C4-2B (cell line): ENCODE data around the gene ZMYND10.

Experiments used
- CTCF ChIP-seq: fragments of 450-650 bp; conservative IDR thresholded peaks from 2 replicates; pipeline ENCODE4 v1.5.1; 2017; ENCODE audit warnings: mild to moderate bottlenecking
- ZFX ChIP-seq: fragments of 450-650 bp; IDR thresholded peaks from 2 replicates; pipeline ENCODE4 v1.6.1; 2017

DNA sequence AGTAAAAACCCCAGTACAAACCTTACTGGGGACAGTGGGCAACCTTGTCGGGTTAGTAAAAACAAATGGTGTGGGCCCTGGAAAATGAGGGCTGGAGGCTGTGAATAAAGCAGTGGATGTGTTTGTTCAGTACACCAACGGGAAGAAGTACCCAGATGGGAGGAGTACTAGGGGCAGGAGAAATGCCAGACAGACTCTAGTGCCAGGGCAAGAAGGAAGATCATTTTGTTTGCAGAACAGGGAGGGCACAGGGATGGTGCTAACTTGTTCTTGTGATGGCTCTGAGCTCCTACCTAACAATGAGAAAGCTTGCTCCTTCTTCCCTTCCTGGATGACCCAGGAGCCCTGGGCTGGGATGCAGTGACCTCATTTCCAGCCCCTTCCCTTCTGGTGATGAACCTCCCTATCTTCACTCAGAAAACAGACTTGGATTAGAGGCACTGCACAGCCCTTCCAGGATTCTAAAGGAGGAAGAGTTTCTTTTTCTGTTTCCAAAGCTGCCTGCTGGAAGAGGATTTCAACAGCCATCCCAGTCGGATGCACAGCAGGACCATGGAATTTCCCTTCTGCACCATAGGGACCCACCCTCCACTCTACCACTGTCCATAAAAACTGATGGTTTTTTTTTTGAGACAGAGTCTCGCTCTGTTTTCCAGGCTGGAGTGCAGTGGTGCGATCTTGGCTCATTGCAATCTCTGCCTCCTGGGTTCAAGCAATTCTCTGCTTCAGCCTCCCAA, 11.0 kb downstream of the ZMYND10 start:
- TF ChIP-seq CTCF (no peak), ZFX (no peak)
